IPS-18a (cell line): ENCODE results near the gene NDUFA7.

ENCODE experiments used
- H3K27ac ChIP-seq: one replicate; pipeline ENCODE4 v1.5.1; 2013; ENCODE audit warnings: low read length
- H3K27me3 ChIP-seq: one replicate; pipeline ENCODE4 v1.6.1; 2013; ENCODE audit warnings: mild to moderate bottlenecking, low read length; ENCODE audit not compliant: control insufficient read depth, insufficient read depth
- H3K36me3 ChIP-seq: one replicate; pipeline ENCODE4 v1.6.1; 2013; ENCODE audit warnings: low read depth, low read length; ENCODE audit not compliant: control insufficient read depth
- H3K4me1 ChIP-seq: one replicate; pipeline ENCODE4 v1.6.1; 2013; ENCODE audit warnings: low read depth, low read length; ENCODE audit not compliant: control insufficient read depth
- H3K4me3 ChIP-seq: one replicate; pipeline ENCODE4 v1.5.1; 2013; ENCODE audit warnings: low read length
- H3K9ac ChIP-seq: one replicate; pipeline ENCODE4 v1.6.1; 2013; ENCODE audit warnings: mild to moderate bottlenecking, low read length, moderate library complexity
- H3K9me3 ChIP-seq: one replicate; pipeline ENCODE4 v1.6.1; 2013; ENCODE audit warnings: low read depth, low read length; ENCODE audit not compliant: control insufficient read depth

The NDUFA7 gene

DNA sequence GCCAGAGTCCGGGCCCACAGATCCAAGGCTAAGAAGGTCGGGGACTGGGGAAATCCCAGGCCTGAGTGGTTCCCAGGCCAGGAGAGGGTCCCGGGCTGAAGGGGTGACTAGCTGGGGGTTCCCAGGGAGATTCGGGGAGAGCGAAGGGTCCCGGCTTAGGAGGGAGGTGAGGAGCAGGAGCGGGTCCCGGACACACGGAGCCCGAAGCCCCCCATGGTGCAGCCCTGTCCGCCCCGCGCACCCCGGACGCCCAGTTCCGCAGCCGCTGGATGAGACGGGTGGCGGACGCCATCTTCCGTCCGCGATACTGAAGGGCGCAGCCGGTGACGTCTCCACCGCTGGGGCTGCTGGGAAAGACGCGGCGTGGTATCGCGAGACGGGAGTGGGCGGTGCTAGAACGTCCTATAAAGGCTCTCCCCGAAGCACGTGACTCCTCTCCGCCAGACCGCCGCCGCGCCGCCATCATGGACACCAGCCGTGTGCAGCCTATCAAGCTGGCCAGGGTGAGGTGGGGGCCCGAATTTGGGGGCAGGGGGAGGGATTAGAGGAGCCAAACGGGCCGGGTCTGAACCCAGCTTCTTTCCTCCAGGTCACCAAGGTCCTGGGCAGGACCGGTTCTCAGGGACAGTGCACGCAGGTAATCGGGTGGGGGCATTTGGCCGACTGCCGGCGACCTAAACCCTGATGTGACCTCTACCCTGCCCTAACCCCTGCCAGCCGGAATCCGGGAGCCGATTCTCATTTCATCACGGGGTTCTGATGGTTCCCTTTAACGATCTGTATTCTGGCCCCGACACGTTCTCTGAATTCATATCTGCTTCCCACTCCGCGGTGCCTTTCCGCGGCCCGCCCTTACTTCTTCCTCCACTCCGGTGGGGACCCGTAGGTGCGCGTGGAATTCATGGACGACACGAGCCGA lies at the start of gene NDUFA7, which contains the start of gene RPS28:
Gene NDUFA7 (minus strand): TSS at position 309 of the 919 bp plus-strand sequence. CDS start 17 bp downstream, at position 292.
Gene RPS28 (plus strand): TSS at position 430 of the 919 bp plus-strand sequence. CDS start 35 bp downstream, at position 465.
- Histone ChIP-seq H3K9me3 (no peaks in the 10 kb centered on the region), H3K4me3 (peak within 1 kb of the TSS; percentile 99), H3K9ac (peak within 1 kb of the TSS; percentile 99), H3K27me3 (no peaks in the 10 kb centered on the region), H3K4me1 (peaks cover 9% of the 10 kb centered on the region), H3K36me3 (peaks cover 19% of the 10 kb centered on the region), H3K27ac (peak within 1 kb of the TSS; percentile 95)

- Histone ChIP-seq H3K4me1 (peaks cover 5% of the 10 kb centered on the region), H3K4me3 (no peak overlapping the region), H3K27me3 (peaks cover 17% of the 10 kb centered on the region), H3K9me3 (no peaks in the 10 kb centered on the region), H3K9ac (no peak overlapping the region), H3K36me3 (no peaks in the 10 kb centered on the region), H3K27ac (no peak overlapping the region)
Observed at GRCh38 chr19:8370176-8371010, 49.2 kb upstream of the NDUFA7 start.

DNA sequence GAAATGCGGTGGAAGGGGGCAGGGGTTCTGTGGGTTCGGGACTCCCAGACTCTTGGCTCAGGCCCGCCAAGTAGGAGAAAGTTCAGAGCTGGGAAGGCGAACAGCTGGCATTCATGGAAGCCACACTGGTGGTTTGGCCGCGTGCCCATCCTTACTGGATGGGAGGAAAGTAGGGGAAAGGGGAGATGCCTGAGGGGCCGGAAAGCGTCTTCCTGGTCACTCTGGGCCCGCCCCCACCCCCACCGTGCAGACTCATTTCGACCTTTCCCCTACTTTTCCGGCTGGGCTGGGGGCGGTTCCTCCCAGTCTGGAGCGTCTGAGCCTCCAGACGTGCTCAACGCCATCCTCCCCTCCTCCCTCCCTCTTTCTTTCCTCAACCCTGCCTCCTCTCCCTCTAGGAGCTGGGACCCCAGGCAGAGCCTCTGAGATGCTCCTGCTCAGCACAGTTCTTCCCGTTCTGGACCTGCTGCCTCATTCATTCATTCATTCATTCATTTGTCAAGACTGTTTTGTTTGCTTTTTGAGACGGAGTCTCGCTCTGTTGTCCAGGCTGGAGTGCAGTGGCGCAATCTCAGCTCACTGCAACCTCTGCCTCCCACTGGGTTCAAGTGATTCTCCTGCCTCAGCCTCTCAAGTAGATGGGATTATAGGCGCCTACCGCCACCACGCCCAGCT lies 46.3 kb upstream of the NDUFA7 start:
- Histone ChIP-seq H3K27ac (no peak overlapping the region), H3K9me3 (no peaks in the 10 kb centered on the region), H3K4me3 (peak overlapping the region; percentile 15), H3K4me1 (peaks cover 5% of the 10 kb centered on the region), H3K27me3 (peaks cover 44% of the 10 kb centered on the region), H3K36me3 (no peaks in the 10 kb centered on the region), H3K9ac (no peak overlapping the region)

DNA sequence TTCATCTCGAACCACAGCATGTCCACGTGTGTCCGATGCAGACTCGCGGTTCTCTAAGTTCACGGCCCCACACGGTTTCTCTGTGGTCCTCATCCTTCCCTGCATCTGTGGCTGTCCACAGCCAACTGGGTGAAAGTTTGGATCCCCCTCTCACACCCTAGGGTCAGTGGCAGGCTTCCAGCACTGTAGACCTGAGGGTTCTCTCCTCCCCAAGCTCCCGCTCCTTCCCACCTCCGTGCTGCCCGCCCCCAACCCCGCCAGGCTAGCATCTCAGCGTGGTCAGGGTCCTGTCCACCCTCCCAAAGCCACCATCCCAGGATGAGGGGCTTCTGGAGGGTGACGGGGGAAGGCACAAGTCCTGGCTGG lies 45.8 kb upstream of the NDUFA7 start:
- H3K4me1 ChIP-seq = peaks cover 5% of the 10 kb centered on the region
- peaks cover 49% of the 10 kb centered on the region for H3K27me3 ChIP-seq
- H3K27ac ChIP-seq = no peak overlapping the region
- no peak overlapping the region for H3K9ac ChIP-seq
- H3K9me3 ChIP-seq = no peaks in the 10 kb centered on the region
- peak overlapping the region; percentile 15 for H3K4me3 ChIP-seq
- no peaks in the 10 kb centered on the region for H3K36me3 ChIP-seq

DNA sequence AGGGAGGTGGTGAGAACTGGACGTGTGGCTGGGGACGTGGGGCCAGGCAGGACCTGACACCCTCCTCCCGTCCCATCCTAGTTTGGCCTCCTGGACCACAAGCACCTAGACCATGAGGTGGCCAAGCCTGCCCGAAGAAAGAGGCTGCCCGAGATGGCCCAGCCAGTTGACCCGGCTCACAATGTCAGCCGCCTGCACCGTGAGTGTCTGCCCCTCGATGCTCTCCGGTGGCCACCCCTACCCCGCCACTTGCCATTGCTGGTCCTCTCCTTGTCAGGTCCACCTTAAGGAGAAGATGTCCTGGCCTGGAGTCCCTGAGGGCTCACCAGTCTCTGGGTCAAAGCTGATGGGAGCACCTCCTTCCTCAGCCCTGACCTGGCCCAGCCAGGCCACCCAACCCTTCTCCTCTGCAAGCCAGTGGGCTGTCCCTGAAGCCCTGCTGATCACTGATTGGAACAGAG lies 45.0 kb upstream of the NDUFA7 start:
- Histone ChIP-seq H3K4me1 (peaks cover 5% of the 10 kb centered on the region), H3K27me3 (peaks cover 52% of the 10 kb centered on the region), H3K4me3 (no peak overlapping the region), H3K27ac (no peak overlapping the region), H3K9me3 (no peaks in the 10 kb centered on the region), H3K36me3 (no peaks in the 10 kb centered on the region), H3K9ac (no peak overlapping the region)

- Histone ChIP-seq H3K9me3 (no peaks in the 10 kb centered on the region), H3K36me3 (no peaks in the 10 kb centered on the region), H3K27ac (no peak within 1 kb of the TSS), H3K4me1 (peaks cover 5% of the 10 kb centered on the region), H3K9ac (peak within 1 kb of the TSS; percentile 42), H3K4me3 (peak within 1 kb of the TSS; percentile 59), H3K27me3 (peaks cover 52% of the 10 kb centered on the region)
Observed at GRCh38 chr19:8363803-8364771, 42.9 kb upstream of the NDUFA7 start, which contains the start of gene ANGPTL4. Gene ANGPTL4 (plus strand): TSS chr19:8364155. CDS start chr19:8364322, 167 bp downstream.

DNA sequence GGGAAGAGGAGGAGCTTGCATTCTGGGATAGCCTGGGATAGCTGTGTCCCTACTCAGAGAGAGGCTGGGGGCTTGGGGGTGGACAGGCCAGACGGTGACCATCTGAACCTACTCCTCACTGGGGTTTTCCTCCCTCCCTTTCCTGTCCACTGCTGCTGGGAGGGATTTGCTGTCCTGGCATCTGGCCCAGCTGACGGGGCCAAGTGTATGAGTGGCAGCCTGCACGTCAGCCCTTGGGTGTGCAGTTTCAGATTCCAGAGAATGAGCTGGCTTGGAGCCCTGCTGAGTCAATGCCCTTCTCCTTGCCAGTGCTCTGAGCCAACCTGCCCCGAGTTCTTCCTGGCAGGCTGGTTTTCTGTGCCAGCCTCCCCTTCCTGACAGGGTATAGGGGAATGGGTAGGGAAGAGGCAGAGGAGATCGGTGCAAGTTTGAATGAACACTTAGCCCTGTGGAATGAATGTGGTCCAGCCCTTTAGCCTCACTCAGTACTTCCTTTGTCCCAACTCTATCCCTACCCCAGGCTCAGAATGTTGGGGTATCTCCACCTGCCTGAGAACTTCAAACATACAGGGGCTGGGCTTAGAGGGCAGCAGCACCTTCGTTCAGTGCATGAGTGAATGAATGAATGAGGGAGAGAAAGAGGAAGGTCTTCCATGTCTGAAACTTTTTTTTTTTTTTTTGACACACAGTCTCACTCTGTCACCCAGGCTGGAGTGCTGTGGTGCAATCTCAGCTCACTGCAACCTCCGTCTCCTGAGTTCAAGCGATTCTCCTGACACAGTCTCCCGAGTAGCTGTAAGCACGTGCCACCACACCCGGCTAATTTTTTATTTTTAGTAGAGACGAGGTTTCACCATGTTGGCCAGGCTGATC lies 41.0 kb upstream of the NDUFA7 start:
- no peaks in the 10 kb centered on the region for H3K9me3 ChIP-seq
- H3K9ac ChIP-seq = no peak overlapping the region
- no peak overlapping the region for H3K27ac ChIP-seq
- H3K4me3 ChIP-seq = no peak overlapping the region
- H3K27me3 ChIP-seq = peaks cover 52% of the 10 kb centered on the region
- peaks cover 4% of the 10 kb centered on the region for H3K4me1 ChIP-seq
- no peaks in the 10 kb centered on the region for H3K36me3 ChIP-seq

GRCh38 chr19:8360196-8360595 lies 39.0 kb upstream of the NDUFA7 start:
- no peaks in the 10 kb centered on the region for H3K4me1 ChIP-seq
- no peak overlapping the region for H3K27ac ChIP-seq
- peaks cover 33% of the 10 kb centered on the region for H3K27me3 ChIP-seq
- no peaks in the 10 kb centered on the region for H3K9me3 ChIP-seq
- no peak overlapping the region for H3K9ac ChIP-seq
- H3K4me3 ChIP-seq = no peak overlapping the region
- H3K36me3 ChIP-seq = no peaks in the 10 kb centered on the region

GRCh38 chr19:8358948-8359347 lies 37.8 kb upstream of the NDUFA7 start:
- Histone ChIP-seq H3K27ac (no peak overlapping the region), H3K36me3 (no peaks in the 10 kb centered on the region), H3K27me3 (peaks cover 22% of the 10 kb centered on the region), H3K4me1 (no peaks in the 10 kb centered on the region), H3K9me3 (no peaks in the 10 kb centered on the region), H3K9ac (no peak overlapping the region), H3K4me3 (no peak overlapping the region)
